ENCODE results near the gene RIMS3. TPM values are rescaled to one million over a fixed set of nuclear protein-coding genes. Genes with fewer than 3 reads are reported as not detected.
A peak's percentile ranks its signal among the peaks of the same experiment; 100 is the strongest.
"Not testable (repeated sequence)": the region's sequence is repeated elsewhere in the genome, so short reads cannot be mapped to it uniquely, and the experiment has no call there.

The RIMS3 gene
- total RNA-seq, 1 donor from 2014 or later = 4.7 TPM

GRCh38 chr1:40633523-40633922 is 32.0 kb downstream of the RIMS3 start:
- Histone ChIP-seq H3K27ac (no peak overlapping the region), H3K36me3 (no peaks in the 10 kb centered on the region), H3K4me3 (no peak overlapping the region), H3K9me3 (no peaks in the 10 kb centered on the region), H3K4me1 (peaks cover 4% of the 10 kb centered on the region), H3K27me3 (no peaks in the 10 kb centered on the region)
- no peak for TF ChIP-seq CTCF (IDR thresholded peaks at IDR 0.05)
- intact Hi-C loops (cut with DNase I) = no loop called here
- ATAC-seq = no peak
- no peak for DNase-seq

- no peaks in the 10 kb centered on the region for H3K9me3 ChIP-seq
- ATAC-seq = peak; percentile 69
These were observed 34.8 kb downstream of the RIMS3 start for GRCh38 chr1:40630488-40631223.

GRCh38 chr1:40629546-40629945 is 35.9 kb downstream of the RIMS3 start:
- H3K4me3 ChIP-seq; ATAC-seq; H3K9me3 ChIP-seq; intact Hi-C loops (cut with DNase I); H3K36me3 ChIP-seq; H3K27ac ChIP-seq; H3K27me3 ChIP-seq; H3K4me1 ChIP-seq; DNase-seq: not testable (repeated sequence)

More at GRCh38 chr1:40630488-40631223, 34.8 kb downstream of the RIMS3 start:
- H3K4me1 ChIP-seq = peaks cover 4% of the 10 kb centered on the region
- H3K27ac ChIP-seq = no peak overlapping the region
- no peaks in the 10 kb centered on the region for H3K36me3 ChIP-seq
- DNase-seq = peak; percentile 61
- peak; percentile 40 for TF ChIP-seq CTCF (IDR thresholded peaks at IDR 0.05)
- no peak overlapping the region for H3K4me3 ChIP-seq
- H3K27me3 ChIP-seq = no peaks in the 10 kb centered on the region
- intact Hi-C loops (cut with DNase I) = no loop called here

- no peak for TF ChIP-seq CTCF (IDR thresholded peaks at IDR 0.05)
- peak; percentile 13 for DNase-seq
- intact Hi-C loops (cut with DNase I) = no loop called here
- no peaks in the 10 kb centered on the region for H3K27me3 ChIP-seq
- H3K27ac ChIP-seq = no peak overlapping the region
- peaks cover under 1% of the 10 kb centered on the region for H3K4me1 ChIP-seq
- no peaks in the 10 kb centered on the region for H3K9me3 ChIP-seq
- no peak overlapping the region for H3K4me3 ChIP-seq
- H3K36me3 ChIP-seq = no peaks in the 10 kb centered on the region
- ATAC-seq = no peak
These were observed 36.6 kb downstream of the RIMS3 start for GRCh38 chr1:40628903-40629292.

- no peak for TF ChIP-seq CTCF (IDR thresholded peaks at IDR 0.05)
- Histone ChIP-seq H3K27me3 (no peaks in the 10 kb centered on the region), H3K4me1 (no peaks in the 10 kb centered on the region), H3K27ac (no peak overlapping the region), H3K36me3 (no peaks in the 10 kb centered on the region), H3K4me3 (no peak overlapping the region), H3K9me3 (no peaks in the 10 kb centered on the region)
- DNase-seq (peak; percentile 6), ATAC-seq (no peak)
- intact Hi-C loops (cut with DNase I) = no loop called here
These were observed 37.2 kb downstream of the RIMS3 start for GRCh38 chr1:40627987-40628902.

GRCh38 chr1:40626383-40626770 is 39.1 kb downstream of the RIMS3 start:
- no peak for TF ChIP-seq CTCF (IDR thresholded peaks at IDR 0.05)
- H3K27ac ChIP-seq = no peak overlapping the region
- no peaks in the 10 kb centered on the region for H3K9me3 ChIP-seq
- no peaks in the 10 kb centered on the region for H3K27me3 ChIP-seq
- H3K36me3 ChIP-seq = no peaks in the 10 kb centered on the region
- no peak for ATAC-seq
- no peaks in the 10 kb centered on the region for H3K4me1 ChIP-seq
- intact Hi-C loops (cut with DNase I) = no loop called here
- peak; percentile 48 for DNase-seq
- H3K4me3 ChIP-seq = no peak overlapping the region
